Gastroesophageal sphincter (tissue), 4 donors: ENCODE results near the gene SIGLEC15. TPM values are rescaled to one million over a fixed set of nuclear protein-coding genes. Genes with fewer than 3 reads are reported as not detected.

Source experiments
- ATAC-seq: fragments of 150-250 bp; one replicate; pipeline ENCODE4 v1.9.1; 2016; ENCODE audit warnings: mild to moderate bottlenecking, moderate library complexity
- H3K27ac ChIP-seq, 4 donors: fragments of 200-600 bp; sonication (generic) in 3 of 4; 1 replicate in 3 of 4; 2 replicates in 1 of 4; pipeline ENCODE4 v1.5.1; 2016 to 2019
- H3K27me3 ChIP-seq: fragments of 200-600 bp; sonication (generic); one replicate; pipeline ENCODE4 v1.5.1; 2019
- H3K36me3 ChIP-seq, 2 donors: fragments of 200-600 bp; sonication (generic); one replicate each; pipeline ENCODE4 v1.5.1; 2019; ENCODE audit warnings: control low read depth in 1 of 2
- H3K4me1 ChIP-seq, 3 donors: fragments of 200-600 bp; sonication (generic); 1 replicate in 2 of 3; 2 replicates in 1 of 3; pipeline ENCODE4 v1.5.1; 2016 to 2019; ENCODE audit warnings: control low read depth in 2 of 3
- H3K4me3 ChIP-seq, 2 donors: fragments of 200-600 bp; sonication (generic); one replicate each; pipeline ENCODE4 v1.5.1; 2019; ENCODE audit warnings: mild to moderate bottlenecking in 1 of 2, moderate library complexity in 1 of 2
- H3K9me3 ChIP-seq, 3 donors: fragments of 200-600 bp; sonication (generic); one replicate each; pipeline ENCODE4 v1.5.1; 2017 to 2019; ENCODE audit warnings: control low read depth in 2 of 3
- CTCF ChIP-seq, 4 experiments: fragments of 200-600 bp in 2 of 4; fragments of 450-650 bp in 2 of 4; sonication (generic) in 1 of 4; IDR thresholded peaks; one replicate each; pipeline ENCODE4 v1.5.1; 2017 to 2019; ENCODE audit warnings: antibody characterized with exemption in 4 of 4, mild to moderate bottlenecking in 2 of 4, moderate library complexity in 2 of 4
- EP300 ChIP-seq: sonication (generic); formaldehyde crosslinking; IDR thresholded peaks from one replicate; pipeline ENCODE4 v1.6.1; 2017; ENCODE audit warnings: antibody characterized with exemption, mild to moderate bottlenecking
- POLR2A ChIP-seq, 2 donors: fragments of 450-650 bp; IDR thresholded peaks; one replicate each; pipeline ENCODE4 v1.6.1; 2017; ENCODE audit warnings: antibody characterized with exemption in 2 of 2, mild to moderate bottlenecking in 2 of 2, moderate library complexity in 1 of 2
- POLR2AphosphoS5 ChIP-seq: sonication (generic); formaldehyde crosslinking; IDR thresholded peaks from one replicate; pipeline ENCODE4 v1.6.1; 2017; ENCODE audit warnings: antibody characterized with exemption
- WGBS, 2 donors: methylation state at CpG; one replicate each; pipeline ENCODE4 v1.1.5; 2018; ENCODE audit warnings: low coverage in 1 of 2; 5-methylcytosine and 5-hydroxymethylcytosine counted together
- total RNA-seq, 4 donors: library from RNA; depleted of rRNA; stranded (reverse); fragments of >200 nt; gene quantifications; one replicate each; pipeline ENCODE4 v1.1.0, GENCODE V29; 2016

The SIGLEC15 gene
- total RNA-seq, 4 donors from 2014 or later: 0.52 TPM; not detected in 3

GRCh38 chr18:45783097-45784075 lies 42.1 kb upstream of the SIGLEC15 start:
- Histone ChIP-seq H3K36me3 (no peaks in the 10 kb centered on the region), H3K27ac (no peak overlapping the region), H3K27me3 (peaks cover 19% of the 10 kb centered on the region), H3K4me1 (peaks cover 0 to 7% (median 0%) of the 10 kb centered on the region in 3 donors), H3K4me3 (no peak overlapping the region), H3K9me3 (no peaks in the 10 kb centered on the region)
- 58 to 65% methylated on average over 6 to 8 of the region's 9 CpGs for WGBS, 2 donors
- TF ChIP-seq EP300 (no peak), POLR2AphosphoS5 (no peak), CTCF (IDR thresholded peaks at IDR 0.05) (no peak), POLR2A (IDR thresholded peaks at IDR 0.05) (no peak)
- ATAC-seq: no peak

GRCh38 chr18:45785134-45785533 lies 40.3 kb upstream of the SIGLEC15 start:
- Histone ChIP-seq H3K9me3 (no peaks in the 10 kb centered on the region), H3K4me1 (peaks cover 0 to 7% (median 0%) of the 10 kb centered on the region in 3 donors), H3K27me3 (peaks cover 13% of the 10 kb centered on the region), H3K36me3 (no peaks in the 10 kb centered on the region), H3K27ac (no peak overlapping the region), H3K4me3 (no peak overlapping the region)
- TF ChIP-seq POLR2A (IDR thresholded peaks at IDR 0.05): no peak
- TF ChIP-seq POLR2AphosphoS5: no peak
- no peak for TF ChIP-seq EP300
- no peak for TF ChIP-seq CTCF (IDR thresholded peaks at IDR 0.05)
- WGBS, 2 donors: 43 to 53% methylated on average over 4 of the region's 4 CpGs
- no peak for ATAC-seq

- Histone ChIP-seq H3K9me3 (no peaks in the 10 kb centered on the region), H3K4me3 (no peak overlapping the region), H3K4me1 (peaks cover 0 to 7% (median 0%) of the 10 kb centered on the region in 3 donors), H3K36me3 (no peaks in the 10 kb centered on the region), H3K27me3 (peaks cover 6% of the 10 kb centered on the region), H3K27ac (no peak overlapping the region)
- TF ChIP-seq EP300 (no peak), POLR2A (IDR thresholded peaks at IDR 0.05) (no peak), POLR2AphosphoS5 (no peak), CTCF (IDR thresholded peaks at IDR 0.05) (no peak)
- no peak for ATAC-seq
- WGBS, 2 donors: 92 to 100% methylated on average over 2 to 3 of the region's 3 CpGs
Measured at GRCh38 chr18:45786941-45787340, 38.5 kb upstream of the SIGLEC15 start.

- Histone ChIP-seq H3K4me3 (no peak overlapping the region), H3K27me3 (peaks cover 2% of the 10 kb centered on the region), H3K4me1 (peaks cover 0 to 7% (median 0%) of the 10 kb centered on the region in 3 donors), H3K36me3 (no peaks in the 10 kb centered on the region), H3K27ac (no peak overlapping the region), H3K9me3 (peaks cover 0 to 2% (median 0%) of the 10 kb centered on the region in 3 donors)
- TF ChIP-seq EP300: no peak
- no peak for TF ChIP-seq POLR2A (IDR thresholded peaks at IDR 0.05)
- TF ChIP-seq POLR2AphosphoS5: no peak
- no peak for TF ChIP-seq CTCF (IDR thresholded peaks at IDR 0.05)
- no peak for ATAC-seq
- 100% methylated on average over 1 of the region's 1 CpG; no CpG with 5 or more reads in 1 of the 2 donors for WGBS, 2 donors
Measured at GRCh38 chr18:45787346-45787745, 38.1 kb upstream of the SIGLEC15 start.
